Stimulated activated CD4-positive, alpha-beta T cell treated with anti-CD3 and anti-CD28 coated beads, Interleukin-2, amount 100 ng/mL, for 4 hours (primary cell): ENCODE results near the gene GALNT18.

Experiments used
- DNase-seq: peaks from one replicate; pipeline ENCODE4 v3.0.0-alpha.2; 2020; ENCODE audit warnings: low read depth

GALNT18 gene

GRCh38 chr11:11432621-11433319, 189.0 kb downstream of the GALNT18 start:
- no peak for DNase-seq

DNA sequence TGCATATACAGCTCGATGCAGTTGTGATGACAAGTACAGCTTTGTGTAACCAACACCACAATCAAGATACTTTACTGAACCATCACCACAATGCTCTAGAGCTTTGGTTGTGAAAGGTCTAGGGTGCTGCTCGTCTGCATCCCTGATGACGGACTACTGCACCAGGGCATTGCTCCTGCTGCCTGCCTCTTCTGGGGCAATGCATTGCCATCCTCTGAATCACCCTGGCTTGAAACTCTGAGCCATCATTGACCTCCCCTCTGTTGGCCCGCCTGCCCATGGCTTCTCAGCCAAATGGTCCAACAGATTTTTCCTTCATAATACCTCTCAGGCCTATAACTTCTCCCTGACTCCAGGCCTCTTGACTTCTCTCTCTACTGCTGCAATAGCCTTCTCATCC, 191.4 kb downstream of the GALNT18 start:
- DNase-seq = no peak

- no peak for DNase-seq
Observed at GRCh38 chr11:11428714-11429113, 193.1 kb downstream of the GALNT18 start.

DNA sequence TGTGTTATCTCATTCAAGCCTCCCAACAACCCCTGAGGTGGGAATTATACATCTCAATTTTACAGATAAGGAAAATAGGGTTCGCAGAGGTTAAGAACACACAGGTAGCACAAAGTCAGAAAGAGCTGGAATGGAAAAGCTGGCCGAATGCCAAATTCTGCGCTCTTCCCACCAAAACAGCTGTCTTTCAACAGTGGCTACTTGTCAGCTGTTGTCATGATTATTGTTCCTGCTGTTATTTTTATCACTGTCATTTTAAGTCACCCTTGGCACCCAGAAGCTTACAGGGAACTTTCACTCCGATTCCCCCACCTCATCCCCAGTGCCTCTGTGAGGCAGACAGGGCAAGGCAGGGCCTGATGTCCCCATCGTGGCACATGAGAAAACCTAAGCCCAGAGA, 194.3 kb downstream of the GALNT18 start:
- no peak for DNase-seq

DNA sequence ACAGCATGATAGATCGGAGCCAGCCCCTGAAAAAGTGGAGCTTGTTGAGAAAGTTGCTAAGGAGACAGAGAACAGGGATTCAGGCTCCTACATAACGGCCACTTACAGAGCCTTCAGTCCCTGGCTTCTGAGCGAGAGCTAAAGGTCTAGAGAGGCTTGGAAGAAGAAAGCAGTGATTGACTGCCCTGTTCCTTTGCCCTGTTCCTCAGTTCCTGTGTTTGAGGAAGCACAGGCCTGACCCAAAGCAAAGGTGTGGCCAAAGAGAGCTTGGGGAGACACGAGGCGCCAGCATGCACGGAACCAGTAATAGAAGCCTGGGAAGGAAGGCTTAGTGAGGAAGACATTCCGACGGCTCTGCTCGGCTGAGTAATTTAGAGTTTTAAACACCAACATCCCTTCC, 194.7 kb downstream of the GALNT18 start:
- DNase-seq = no peak

DNA sequence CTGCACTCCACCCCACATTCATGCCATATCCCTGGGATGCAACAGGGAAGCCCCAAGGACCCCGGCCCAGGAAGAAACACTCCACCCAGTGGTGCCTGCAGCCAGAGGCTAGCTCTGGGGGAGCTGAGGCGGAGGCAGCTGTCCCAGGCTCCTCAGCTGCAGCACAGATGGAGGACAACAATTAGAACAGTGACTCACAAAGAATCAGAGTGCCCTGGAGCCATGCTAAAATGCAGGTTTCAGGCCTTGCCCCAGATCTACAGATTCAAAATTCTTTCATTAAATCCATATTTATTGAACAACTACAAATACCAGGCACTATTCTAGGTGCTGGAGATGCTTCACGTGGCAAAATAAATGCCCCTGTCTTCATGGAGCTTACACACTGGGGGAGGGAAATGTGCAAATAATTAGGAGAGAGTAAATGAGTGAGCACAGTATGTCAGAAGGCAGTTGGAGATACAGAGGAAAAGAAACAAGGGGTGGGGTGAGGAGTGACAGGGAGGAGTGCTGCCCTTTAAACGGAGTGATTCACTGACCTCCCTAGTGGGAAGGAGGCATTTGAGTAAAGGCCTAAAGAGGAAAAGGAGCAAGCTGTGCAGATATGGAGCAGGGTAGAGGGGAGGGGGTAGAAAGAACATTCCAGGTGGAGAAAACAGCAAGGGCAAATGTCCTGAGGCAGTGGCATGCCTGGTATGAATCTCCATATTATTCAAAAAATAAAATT, 195.4 kb downstream of the GALNT18 start:
- no peak for DNase-seq

DNA sequence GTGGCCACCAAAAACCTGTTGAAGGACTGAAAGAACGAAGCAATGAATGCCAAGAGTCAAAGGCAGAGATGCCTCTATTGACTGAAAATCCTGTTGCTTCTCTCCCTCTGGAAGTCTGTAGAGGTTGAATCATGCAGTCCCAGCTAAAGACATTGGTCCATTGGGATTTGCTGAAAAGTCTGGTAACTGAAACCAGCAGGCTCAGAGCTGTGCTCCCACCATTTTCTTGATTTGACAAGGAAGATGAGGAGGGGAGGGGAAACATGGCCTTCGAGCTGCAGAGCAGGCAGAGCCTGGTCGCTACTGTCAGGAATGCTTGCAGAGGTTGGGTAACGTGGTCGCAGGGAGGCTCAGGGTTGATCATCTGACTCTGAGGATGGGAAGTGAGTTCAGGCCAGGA, 196.0 kb downstream of the GALNT18 start:
- DNase-seq = no peak

DNA sequence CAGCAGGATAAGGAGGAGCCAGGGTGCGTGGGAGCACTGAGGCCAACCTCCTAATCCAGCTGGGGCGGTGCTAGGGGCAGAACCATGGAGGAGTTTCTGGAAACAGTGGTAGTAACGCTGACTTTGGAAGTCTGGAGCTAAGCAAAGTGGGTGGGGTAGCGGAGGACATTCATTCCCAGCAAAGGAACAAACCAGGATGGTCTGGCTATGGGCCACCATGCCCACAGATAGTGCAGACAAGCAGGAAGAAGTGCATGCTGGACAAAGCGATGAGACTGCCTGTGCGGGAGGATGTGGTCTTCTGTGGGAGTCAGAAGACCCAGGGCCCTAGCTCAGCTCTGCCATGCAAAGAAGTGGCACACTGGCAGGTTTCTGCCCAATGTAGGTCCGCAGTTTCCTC, 197.1 kb downstream of the GALNT18 start:
- no peak for DNase-seq

- DNase-seq = no peak
Observed at GRCh38 chr11:11422411-11423128, 199.2 kb downstream of the GALNT18 start.

DNA sequence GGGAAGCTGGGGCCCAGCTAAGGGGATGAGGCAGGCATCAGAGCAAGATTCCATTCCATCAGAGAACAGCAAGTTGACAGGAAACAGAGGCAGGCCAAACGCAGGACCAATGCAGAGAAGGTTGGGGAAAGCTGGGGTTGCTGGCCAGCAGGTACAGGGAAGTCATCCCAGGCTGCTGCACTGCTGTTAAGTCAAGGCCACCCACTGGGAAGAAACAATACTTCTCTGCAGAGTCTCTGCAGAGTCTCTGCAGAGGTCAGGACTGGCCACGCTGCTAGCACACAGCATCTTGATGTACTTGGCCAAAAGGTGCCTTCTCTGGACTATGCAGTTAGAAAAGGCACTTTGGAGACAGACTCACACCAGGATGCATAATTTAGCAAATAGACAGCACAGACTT, 200.3 kb downstream of the GALNT18 start:
- no peak for DNase-seq

- no peak for DNase-seq
Observed at GRCh38 chr11:11420899-11421285, 200.9 kb downstream of the GALNT18 start.

DNA sequence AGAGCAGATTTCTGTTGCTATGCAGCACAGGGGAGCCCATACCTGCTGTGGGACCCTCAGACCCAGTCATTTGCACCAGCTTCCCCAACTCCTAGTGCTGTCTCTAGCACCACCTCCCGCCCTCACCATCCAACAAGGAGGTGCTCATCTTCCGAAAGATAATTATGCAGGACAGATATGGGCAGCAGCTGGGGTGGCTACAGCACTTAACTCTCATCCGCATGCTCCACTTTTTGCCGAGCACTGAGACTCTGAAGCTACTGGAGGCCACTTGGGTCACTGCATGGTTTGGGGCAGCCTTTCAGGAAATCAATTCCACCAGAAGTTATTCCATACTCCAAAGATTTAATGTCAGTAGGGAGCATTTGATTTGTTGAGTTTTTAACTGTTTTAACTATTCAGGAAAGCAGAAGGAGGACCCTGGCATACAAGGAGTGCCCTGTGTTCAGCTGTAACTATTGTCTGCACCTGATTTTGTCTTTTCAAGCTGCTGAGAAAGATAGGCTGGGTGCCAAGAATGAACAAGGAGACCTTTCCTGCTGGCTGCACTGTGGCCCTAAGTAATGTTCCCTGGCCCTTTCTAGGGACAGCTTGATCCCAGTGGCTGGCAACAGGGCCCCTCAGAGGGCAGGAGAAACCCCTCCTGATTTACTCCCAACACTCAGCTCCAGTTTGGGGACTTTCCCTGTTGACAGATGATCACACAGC, 201.5 kb downstream of the GALNT18 start:
- DNase-seq = no peak

DNA sequence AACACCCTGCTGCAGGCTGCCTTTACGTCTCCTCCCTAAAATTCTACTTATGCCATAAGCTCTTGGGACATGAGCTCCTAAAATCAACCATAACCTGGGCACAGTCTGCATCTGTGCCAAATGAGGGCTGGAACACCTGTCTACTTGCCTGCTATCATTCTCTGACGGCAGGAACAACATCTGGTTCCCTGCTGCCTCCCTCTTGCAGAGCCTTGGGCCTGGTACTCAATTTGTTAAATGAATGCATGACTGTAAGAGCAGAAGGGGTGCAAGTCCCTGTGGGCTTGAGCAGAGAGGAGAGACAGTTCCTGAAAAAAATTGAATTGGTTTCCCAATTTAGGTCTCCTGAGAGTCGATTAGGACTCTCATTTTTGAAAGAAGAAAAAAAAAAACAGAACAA, 202.1 kb downstream of the GALNT18 start:
- no peak for DNase-seq

- DNase-seq = no peak
Observed at GRCh38 chr11:11416917-11417316, 204.9 kb downstream of the GALNT18 start.

- no peak for DNase-seq
Observed at GRCh38 chr11:11416502-11416901, 205.3 kb downstream of the GALNT18 start.

DNA sequence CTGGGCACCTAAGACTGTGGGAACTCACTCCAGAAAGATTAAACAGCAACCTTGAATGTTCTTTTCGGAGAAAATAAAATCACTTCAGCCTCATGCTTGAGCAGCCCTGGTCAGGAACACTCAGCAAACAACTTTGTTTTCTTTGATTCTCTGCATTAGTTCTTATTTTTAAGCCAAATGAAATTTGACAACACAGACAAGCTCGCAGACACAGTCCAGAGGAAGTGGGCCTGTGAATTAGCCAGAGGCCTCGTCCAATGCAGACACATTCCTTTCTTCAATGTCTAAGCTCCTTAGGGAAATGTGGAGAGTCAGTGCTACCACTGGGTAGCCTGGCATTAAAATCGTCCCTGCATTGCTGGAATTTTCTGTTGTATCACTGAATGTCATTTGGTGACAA, 205.9 kb downstream of the GALNT18 start:
- no peak for DNase-seq

GRCh38 chr11:11414996-11415395, 206.8 kb downstream of the GALNT18 start:
- no peak for DNase-seq

- no peak for DNase-seq
Observed at GRCh38 chr11:11413776-11414175, 208.0 kb downstream of the GALNT18 start.

- no peak for DNase-seq
Observed at GRCh38 chr11:11411401-11411985, 210.3 kb downstream of the GALNT18 start.

GRCh38 chr11:11409901-11410300, 211.9 kb downstream of the GALNT18 start:
- no peak for DNase-seq

DNA sequence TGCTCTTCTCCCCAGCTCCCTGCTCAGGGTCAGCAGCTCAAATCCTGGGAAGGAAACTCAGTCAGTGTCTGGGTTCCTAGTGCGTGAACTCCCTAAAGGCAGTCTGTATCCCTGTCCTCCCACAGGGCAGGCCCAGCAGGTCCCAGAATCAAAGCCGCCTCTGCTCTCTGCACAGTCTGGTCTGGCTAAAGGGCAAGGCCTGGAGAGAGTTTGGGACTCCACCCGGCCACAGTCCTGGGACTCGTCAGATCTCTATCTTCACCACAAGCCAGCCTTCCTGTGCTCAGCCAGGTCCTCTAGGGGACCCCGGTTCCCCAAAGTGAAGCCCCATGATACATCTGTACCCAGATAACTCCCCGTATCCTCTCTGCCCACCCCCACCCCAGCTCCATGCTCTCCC, 212.6 kb downstream of the GALNT18 start:
- DNase-seq = no peak
